Neural cell (in vitro differentiated cells): ENCODE results near the gene GSK3A.

ENCODE experiments used
- CTCF ChIP-seq: fragments of 450-650 bp; IDR thresholded peaks from 2 replicates; pipeline ENCODE4 v1.5.1; 2014; ENCODE audit warnings: antibody characterized with exemption, mild to moderate bottlenecking, moderate library complexity; ENCODE audit not compliant: poor library complexity, severe bottlenecking
- EZH2 ChIP-seq: fragments of 200-600, 300-800 bp; shearing (Covaris generic), sonication (generic); IDR thresholded peaks from 2 replicates; pipeline ENCODE4 v1.6.1; 2014; ENCODE audit warnings: antibody characterized with exemption, low read length, borderline replicate concordance, mild to moderate bottlenecking; ENCODE audit not compliant: insufficient read depth, poor library complexity, severe bottlenecking
- SMC3 ChIP-seq: fragments of 450-650 bp; conservative IDR thresholded peaks from 2 replicates; pipeline ENCODE4 v1.6.1; 2014; ENCODE audit warnings: antibody characterized with exemption, mild to moderate bottlenecking, moderate library complexity; ENCODE audit not compliant: poor library complexity
- TF ChIP-seq, protein P1 (sequence below): IDR thresholded peaks from 2 replicates; pipeline ENCODE4 v1.6.1; 2012; ENCODE audit warnings: borderline replicate concordance

- TF ChIP-seq EZH2 (no peak), SMC3 (no peak), CTCF (no peak)
- TF ChIP-seq, protein P1, sequence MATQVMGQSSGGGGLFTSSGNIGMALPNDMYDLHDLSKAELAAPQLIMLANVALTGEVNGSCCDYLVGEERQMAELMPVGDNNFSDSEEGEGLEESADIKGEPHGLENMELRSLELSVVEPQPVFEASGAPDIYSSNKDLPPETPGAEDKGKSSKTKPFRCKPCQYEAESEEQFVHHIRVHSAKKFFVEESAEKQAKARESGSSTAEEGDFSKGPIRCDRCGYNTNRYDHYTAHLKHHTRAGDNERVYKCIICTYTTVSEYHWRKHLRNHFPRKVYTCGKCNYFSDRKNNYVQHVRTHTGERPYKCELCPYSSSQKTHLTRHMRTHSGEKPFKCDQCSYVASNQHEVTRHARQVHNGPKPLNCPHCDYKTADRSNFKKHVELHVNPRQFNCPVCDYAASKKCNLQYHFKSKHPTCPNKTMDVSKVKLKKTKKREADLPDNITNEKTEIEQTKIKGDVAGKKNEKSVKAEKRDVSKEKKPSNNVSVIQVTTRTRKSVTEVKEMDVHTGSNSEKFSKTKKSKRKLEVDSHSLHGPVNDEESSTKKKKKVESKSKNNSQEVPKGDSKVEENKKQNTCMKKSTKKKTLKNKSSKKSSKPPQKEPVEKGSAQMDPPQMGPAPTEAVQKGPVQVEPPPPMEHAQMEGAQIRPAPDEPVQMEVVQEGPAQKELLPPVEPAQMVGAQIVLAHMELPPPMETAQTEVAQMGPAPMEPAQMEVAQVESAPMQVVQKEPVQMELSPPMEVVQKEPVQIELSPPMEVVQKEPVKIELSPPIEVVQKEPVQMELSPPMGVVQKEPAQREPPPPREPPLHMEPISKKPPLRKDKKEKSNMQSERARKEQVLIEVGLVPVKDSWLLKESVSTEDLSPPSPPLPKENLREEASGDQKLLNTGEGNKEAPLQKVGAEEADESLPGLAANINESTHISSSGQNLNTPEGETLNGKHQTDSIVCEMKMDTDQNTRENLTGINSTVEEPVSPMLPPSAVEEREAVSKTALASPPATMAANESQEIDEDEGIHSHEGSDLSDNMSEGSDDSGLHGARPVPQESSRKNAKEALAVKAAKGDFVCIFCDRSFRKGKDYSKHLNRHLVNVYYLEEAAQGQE = no peak
Measured at GRCh38 chr19:42203700-42204099, 38.7 kb downstream of the GSK3A start.
